Lower leg skin (tissue), 3 donors: ENCODE measurements around the gene NRXN3.

ENCODE experiments used
- CTCF ChIP-seq, 3 donors: fragments of 450-650 bp; IDR thresholded peaks; one replicate each; pipeline ENCODE4 v1.5.1; 2016; ENCODE audit warnings: antibody characterized with exemption in 3 of 3, mild to moderate bottlenecking in 3 of 3, moderate library complexity in 2 of 3
- POLR2A ChIP-seq, 2 donors: fragments of 450-650 bp; IDR thresholded peaks; one replicate each; pipeline ENCODE4 v1.6.1; 2016 to 2017; ENCODE audit warnings: antibody characterized with exemption in 2 of 2, mild to moderate bottlenecking in 1 of 2, moderate library complexity in 1 of 2

DNA sequence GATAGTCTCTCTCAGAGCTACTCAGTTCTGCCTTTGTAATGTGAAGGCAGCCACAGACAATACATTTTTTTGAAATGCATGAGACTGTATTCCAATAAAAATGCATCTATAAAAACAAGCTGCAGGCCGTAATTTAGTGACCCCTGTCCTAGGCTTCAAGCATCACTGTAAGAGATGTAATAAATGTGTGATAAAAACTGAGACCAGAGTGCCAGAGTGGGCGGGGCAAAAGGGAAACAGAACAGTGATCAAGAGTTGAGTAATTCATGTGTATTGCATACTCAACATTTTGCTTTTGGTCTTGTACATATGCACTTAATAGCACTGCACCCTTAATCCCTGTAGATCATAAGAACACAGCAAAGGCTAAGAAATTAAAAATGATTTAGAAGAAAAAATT is 1297.7 kb downstream of the NRXN3 start:
- TF ChIP-seq CTCF (IDR thresholded peaks at IDR 0.05) (no peak), POLR2A (IDR thresholded peaks at IDR 0.05) (no peak)
